ENCODE results near the gene UBR3.

GRCh38 chr2:169803480-169803879, 23.8 kb upstream of the UBR3 start:
- TF ChIP-seq EP300 (IDR thresholded peaks at IDR 0.05) (no peak), POLR2A (IDR thresholded peaks at IDR 0.05) (no peak), POLR2AphosphoS5 (IDR thresholded peaks at IDR 0.05) (no peak)
- TF ChIP-seq, protein P1, sequence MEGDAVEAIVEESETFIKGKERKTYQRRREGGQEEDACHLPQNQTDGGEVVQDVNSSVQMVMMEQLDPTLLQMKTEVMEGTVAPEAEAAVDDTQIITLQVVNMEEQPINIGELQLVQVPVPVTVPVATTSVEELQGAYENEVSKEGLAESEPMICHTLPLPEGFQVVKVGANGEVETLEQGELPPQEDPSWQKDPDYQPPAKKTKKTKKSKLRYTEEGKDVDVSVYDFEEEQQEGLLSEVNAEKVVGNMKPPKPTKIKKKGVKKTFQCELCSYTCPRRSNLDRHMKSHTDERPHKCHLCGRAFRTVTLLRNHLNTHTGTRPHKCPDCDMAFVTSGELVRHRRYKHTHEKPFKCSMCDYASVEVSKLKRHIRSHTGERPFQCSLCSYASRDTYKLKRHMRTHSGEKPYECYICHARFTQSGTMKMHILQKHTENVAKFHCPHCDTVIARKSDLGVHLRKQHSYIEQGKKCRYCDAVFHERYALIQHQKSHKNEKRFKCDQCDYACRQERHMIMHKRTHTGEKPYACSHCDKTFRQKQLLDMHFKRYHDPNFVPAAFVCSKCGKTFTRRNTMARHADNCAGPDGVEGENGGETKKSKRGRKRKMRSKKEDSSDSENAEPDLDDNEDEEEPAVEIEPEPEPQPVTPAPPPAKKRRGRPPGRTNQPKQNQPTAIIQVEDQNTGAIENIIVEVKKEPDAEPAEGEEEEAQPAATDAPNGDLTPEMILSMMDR (IDR thresholded peaks at IDR 0.05) = no peak
